ENCODE results near the gene HES1. TPM values are rescaled to one million over a fixed set of nuclear protein-coding genes. Genes with fewer than 3 reads are reported as not detected.

Gene HES1
- total RNA-seq, 1 donor from 2014 or later, result 40.3 TPM

GRCh38 chr3:194162070-194162678 lies 26.2 kb downstream of the HES1 start:
- Mint-ChIP-seq H3K27me3 (ENCODE audit: unreplicated experiment) (peaks cover 5% of the 10 kb centered on the region), H3K4me1 (ENCODE audit: unreplicated experiment) (peaks cover 38% of the 10 kb centered on the region), H3K4me3 (ENCODE audit: unreplicated experiment) (no peak overlapping the region), H3K36me3 (ENCODE audit: low read depth, unreplicated experiment) (no peaks in the 10 kb centered on the region), H3K27ac (ENCODE audit: unreplicated experiment) (no peak overlapping the region), H3K9me3 (ENCODE audit: unreplicated experiment) (no peaks in the 10 kb centered on the region)
- DNase-seq (ENCODE audit: low spot score), result no peak
- no peak for TF ChIP-seq CTCF (IDR thresholded peaks at IDR 0.05; ENCODE audit: unreplicated experiment)

GRCh38 chr3:194162817-194163584 lies 27.1 kb downstream of the HES1 start:
- no peaks in the 10 kb centered on the region for H3K9me3 Mint-ChIP-seq (ENCODE audit: unreplicated experiment)

GRCh38 chr3:194163697-194164096 lies 27.7 kb downstream of the HES1 start:
- TF ChIP-seq CTCF (IDR thresholded peaks at IDR 0.05; ENCODE audit: unreplicated experiment), result no peak
- Mint-ChIP-seq H3K4me3 (ENCODE audit: unreplicated experiment) (no peak overlapping the region), H3K4me1 (ENCODE audit: unreplicated experiment) (peaks cover 51% of the 10 kb centered on the region), H3K36me3 (ENCODE audit: low read depth, unreplicated experiment) (no peaks in the 10 kb centered on the region), H3K27me3 (ENCODE audit: unreplicated experiment) (peaks cover 5% of the 10 kb centered on the region), H3K9me3 (ENCODE audit: unreplicated experiment) (no peaks in the 10 kb centered on the region), H3K27ac (ENCODE audit: unreplicated experiment) (no peak overlapping the region)
- no peak for DNase-seq (ENCODE audit: low spot score)

More at GRCh38 chr3:194162817-194163584, 27.1 kb downstream of the HES1 start:
- H3K4me1 Mint-ChIP-seq (ENCODE audit: unreplicated experiment), result peaks cover 44% of the 10 kb centered on the region
- no peak for DNase-seq (ENCODE audit: low spot score)
- no peak overlapping the region for H3K4me3 Mint-ChIP-seq (ENCODE audit: unreplicated experiment)
- H3K27me3 Mint-ChIP-seq (ENCODE audit: unreplicated experiment), result peaks cover 5% of the 10 kb centered on the region
- no peak overlapping the region for H3K27ac Mint-ChIP-seq (ENCODE audit: unreplicated experiment)
- H3K36me3 Mint-ChIP-seq (ENCODE audit: low read depth, unreplicated experiment), result no peaks in the 10 kb centered on the region
- no peak for TF ChIP-seq CTCF (IDR thresholded peaks at IDR 0.05; ENCODE audit: unreplicated experiment)

GRCh38 chr3:194164861-194165260 lies 28.9 kb downstream of the HES1 start:
- Mint-ChIP-seq H3K36me3 (ENCODE audit: low read depth, unreplicated experiment) (no peaks in the 10 kb centered on the region), H3K4me3 (ENCODE audit: unreplicated experiment) (no peak overlapping the region), H3K9me3 (ENCODE audit: unreplicated experiment) (no peaks in the 10 kb centered on the region), H3K27me3 (ENCODE audit: unreplicated experiment) (peaks cover 5% of the 10 kb centered on the region), H3K27ac (ENCODE audit: unreplicated experiment) (no peak overlapping the region), H3K4me1 (ENCODE audit: unreplicated experiment) (peaks cover 54% of the 10 kb centered on the region)
- no peak for TF ChIP-seq CTCF (IDR thresholded peaks at IDR 0.05; ENCODE audit: unreplicated experiment)
- no peak for DNase-seq (ENCODE audit: low spot score)
